Ovary (tissue), 3 donors: ENCODE data around the gene ETNK1.

ENCODE experiments used
- CTCF ChIP-seq, 3 donors: fragments of 450-650 bp in 2 of 3; fragments of 200-600 bp in 1 of 3; IDR thresholded peaks; one replicate each; pipeline versions ENCODE4 v1.5.1 to v1.8.0; 2016 to 2022; ENCODE audit warnings: antibody characterized with exemption in 3 of 3, mild to moderate bottlenecking in 1 of 3
- POLR2A ChIP-seq: fragments of 450-650 bp; IDR thresholded peaks from one replicate; pipeline ENCODE4 v1.6.1; 2017; ENCODE audit warnings: antibody characterized with exemption, mild to moderate bottlenecking, moderate library complexity
- donor health status: DM: no; HTN: no; CAD: no.

- no peak for TF ChIP-seq POLR2A
- TF ChIP-seq CTCF (IDR thresholded peaks at IDR 0.05), result no peak
Observed at GRCh38 chr12:22715254-22715653, 90.3 kb downstream of the ETNK1 start.
